HepG2 (cell line): ENCODE results near the gene ACOT13. TPM values are rescaled to one million over a fixed set of nuclear protein-coding genes. Genes with fewer than 3 reads are reported as not detected.

Source experiments
- EEA1 ChIP-seq: sonication (generic); formaldehyde crosslinking; IDR thresholded peaks from 2 replicates; pipeline ENCODE4 v1.5.1; 2020; ENCODE audit warnings: mild to moderate bottlenecking, missing genetic modification reagents, borderline replicate concordance
- FOXK2 ChIP-seq: fragments of 450-650 bp; IDR thresholded peaks from 2 replicates; pipeline ENCODE4 v1.6.1; 2016
- ISL2 ChIP-seq: sonication (generic); formaldehyde crosslinking; IDR thresholded peaks from 2 replicates; pipeline ENCODE4 v1.5.0; 2020; ENCODE audit warnings: missing genetic modification reagents
- NKX3-1 ChIP-seq: sonication (generic); formaldehyde crosslinking; IDR thresholded peaks from 2 replicates; pipeline ENCODE4 v1.5.0; 2020; ENCODE audit warnings: missing genetic modification reagents
- REXO4 ChIP-seq: sonication (generic); formaldehyde crosslinking; IDR thresholded peaks from 2 replicates; pipeline ENCODE4 v1.8.0; 2022; ENCODE audit warnings: missing genetic modification reagents, mild to moderate bottlenecking, borderline replicate concordance
- SMC3 ChIP-seq: IDR thresholded peaks from 2 replicates; pipeline ENCODE4 v1.6.1; 2011; ENCODE audit warnings: low read length, improper control_type of control experiment
- ZFP82 ChIP-seq: sonication (generic); formaldehyde crosslinking; IDR thresholded peaks from 2 replicates; pipeline ENCODE4 v1.5.1; 2020; ENCODE audit warnings: mild to moderate bottlenecking, missing genetic modification reagents, borderline replicate concordance
- ZNF136 ChIP-seq: sonication (generic); formaldehyde crosslinking; IDR thresholded peaks from 2 replicates; pipeline ENCODE4 v1.8.1; 2022; ENCODE audit warnings: low read depth, mild to moderate bottlenecking, moderate library complexity, missing genetic modification reagents
- ZNF180 ChIP-seq: sonication (generic); formaldehyde crosslinking; IDR thresholded peaks from 2 replicates; pipeline ENCODE4 v1.4.0; 2020; ENCODE audit warnings: low read depth, missing genetic modification reagents, borderline replicate concordance
- ZNF775 ChIP-seq: sonication (generic); formaldehyde crosslinking; IDR thresholded peaks from 2 replicates; pipeline ENCODE4 v1.4.0; 2020; ENCODE audit warnings: missing genetic modification reagents, mild to moderate bottlenecking, moderate library complexity, borderline replicate concordance
- polyA plus RNA-seq, 8 experiments: library from polyadenylated mRNA; depleted of rRNA in 3 of 8; stranded (reverse) in 7 of 8; unstranded in 1 of 8; fragments of >200 nt; fragmentation: Illumina TruSeq in 4 of 8; extraction: Trizol in 4 of 8; gene quantifications; 2 replicates each; pipeline versions ENCODE4 v1.2.1 to v1.2.3, GENCODE V29; 2011 to 2016; ENCODE audit warnings: low read depth in 4 of 8, missing spikeins in 1 of 8, mixed read lengths in 1 of 8; ENCODE audit not compliant: insufficient read depth in 1 of 8
- total RNA-seq, 5 experiments: library from RNA; depleted of rRNA; stranded (reverse); fragments of >200 nt; fragmentation: Illumina TruSeq; extraction: Trizol; gene quantifications; 2 replicates each; pipeline ENCODE4 v1.2.3, GENCODE V29; 2016; ENCODE audit warnings: low read depth in 1 of 5
- TF ChIP-seq, protein P1 (sequence below): sonication (generic); formaldehyde crosslinking; IDR thresholded peaks from 2 replicates; pipeline ENCODE4 v1.4.0; 2020; ENCODE audit warnings: mild to moderate bottlenecking, missing genetic modification reagents
- TF ChIP-seq, protein P2 (sequence below): sonication (generic); formaldehyde crosslinking; IDR thresholded peaks from 2 replicates; pipeline ENCODE4 v1.5.1; 2020; ENCODE audit warnings: mild to moderate bottlenecking, missing genetic modification reagents, moderate library complexity
- TF ChIP-seq, protein P3 (sequence below): sonication (generic); formaldehyde crosslinking; IDR thresholded peaks from 2 replicates; pipeline ENCODE4 v1.8.1; 2023; ENCODE audit warnings: mild to moderate bottlenecking, missing genetic modification reagents
- TF ChIP-seq, protein P4 (sequence below): sonication (generic); formaldehyde crosslinking; IDR thresholded peaks from 2 replicates; pipeline ENCODE4 v1.4.0; 2020; ENCODE audit warnings: missing genetic modification reagents
- TF ChIP-seq, protein P5 (sequence below): sonication (generic); formaldehyde crosslinking; IDR thresholded peaks from 2 replicates; pipeline ENCODE4 v1.9.0; 2021; ENCODE audit warnings: missing genetic modification reagents, borderline replicate concordance
- TF ChIP-seq, protein P6 (sequence below): IDR thresholded peaks from 2 replicates; pipeline ENCODE4 v1.6.1; 2016; ENCODE audit warnings: low read depth

ACOT13 gene
- total and polyA plus RNA-seq, 2 of the 13 experiments (the other 11 are each of a cell fraction or from before 2014, with no cell fraction given) = 31.5 to 45.1 TPM

DNA sequence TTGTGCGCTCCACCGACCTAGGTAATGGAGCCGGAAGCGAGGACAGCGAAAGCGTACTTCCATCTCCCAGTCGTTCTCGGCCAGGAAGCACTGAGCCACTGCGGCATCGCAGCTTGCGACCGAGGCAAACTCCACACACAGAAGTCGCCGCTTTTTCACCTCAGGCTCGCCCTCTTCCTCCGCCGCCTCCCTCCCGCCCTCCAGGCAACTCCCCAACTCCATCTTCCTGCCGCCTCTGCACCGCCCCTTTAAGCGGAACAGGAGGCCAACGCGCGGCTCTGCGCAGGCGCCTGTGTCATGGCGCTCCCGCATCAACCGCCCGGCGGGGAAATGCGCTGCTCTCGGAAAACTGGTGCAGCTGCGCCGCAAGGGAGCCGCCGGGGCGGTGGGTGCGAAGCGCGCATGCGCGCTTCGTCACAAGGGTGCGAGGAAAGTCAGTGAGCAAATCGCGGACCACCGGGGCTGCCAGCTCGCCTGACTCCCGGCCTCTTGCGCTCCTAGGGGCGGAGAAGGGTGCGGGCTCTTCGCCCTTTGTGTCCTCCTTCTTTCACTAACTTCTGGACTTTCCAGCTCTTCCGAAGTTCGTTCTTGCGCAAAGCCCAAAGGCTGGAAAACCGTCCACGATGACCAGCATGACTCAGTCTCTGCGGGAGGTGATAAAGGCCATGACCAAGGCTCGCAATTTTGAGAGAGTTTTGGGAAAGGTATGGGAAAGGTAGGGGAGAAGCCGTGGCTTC lies at the start of gene ACOT13, which contains the start of gene TDP2 (continued):
- peak; percentile 95; the same call in 1 of the 2 replicates for TF ChIP-seq EEA1
- TF ChIP-seq ZNF180 = 0 out of 2 replicates have a peak, but pooled peaks have one; percentile 23
- peak; percentile 98 for TF ChIP-seq ZFP82
- TF ChIP-seq, protein P1, sequence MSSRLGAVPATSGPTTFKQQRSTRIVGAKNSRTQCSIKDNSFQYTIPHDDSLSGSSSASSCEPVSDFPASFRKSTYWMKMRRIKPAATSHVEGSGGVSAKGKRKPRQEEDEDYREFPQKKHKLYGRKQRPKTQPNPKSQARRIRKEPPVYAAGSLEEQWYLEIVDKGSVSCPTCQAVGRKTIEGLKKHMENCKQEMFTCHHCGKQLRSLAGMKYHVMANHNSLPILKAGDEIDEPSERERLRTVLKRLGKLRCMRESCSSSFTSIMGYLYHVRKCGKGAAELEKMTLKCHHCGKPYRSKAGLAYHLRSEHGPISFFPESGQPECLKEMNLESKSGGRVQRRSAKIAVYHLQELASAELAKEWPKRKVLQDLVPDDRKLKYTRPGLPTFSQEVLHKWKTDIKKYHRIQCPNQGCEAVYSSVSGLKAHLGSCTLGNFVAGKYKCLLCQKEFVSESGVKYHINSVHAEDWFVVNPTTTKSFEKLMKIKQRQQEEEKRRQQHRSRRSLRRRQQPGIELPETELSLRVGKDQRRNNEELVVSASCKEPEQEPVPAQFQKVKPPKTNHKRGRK (CRISPR knock-in tag) = peak; percentile 81
- TF ChIP-seq, protein P2, sequence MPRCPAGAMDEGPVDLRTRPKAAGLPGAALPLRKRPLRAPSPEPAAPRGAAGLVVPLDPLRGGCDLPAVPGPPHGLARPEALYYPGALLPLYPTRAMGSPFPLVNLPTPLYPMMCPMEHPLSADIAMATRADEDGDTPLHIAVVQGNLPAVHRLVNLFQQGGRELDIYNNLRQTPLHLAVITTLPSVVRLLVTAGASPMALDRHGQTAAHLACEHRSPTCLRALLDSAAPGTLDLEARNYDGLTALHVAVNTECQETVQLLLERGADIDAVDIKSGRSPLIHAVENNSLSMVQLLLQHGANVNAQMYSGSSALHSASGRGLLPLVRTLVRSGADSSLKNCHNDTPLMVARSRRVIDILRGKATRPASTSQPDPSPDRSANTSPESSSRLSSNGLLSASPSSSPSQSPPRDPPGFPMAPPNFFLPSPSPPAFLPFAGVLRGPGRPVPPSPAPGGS = peak; percentile 95
- TF ChIP-seq REXO4 (CRISPR knock-in tag) = no peak
- TF ChIP-seq, protein P3, sequence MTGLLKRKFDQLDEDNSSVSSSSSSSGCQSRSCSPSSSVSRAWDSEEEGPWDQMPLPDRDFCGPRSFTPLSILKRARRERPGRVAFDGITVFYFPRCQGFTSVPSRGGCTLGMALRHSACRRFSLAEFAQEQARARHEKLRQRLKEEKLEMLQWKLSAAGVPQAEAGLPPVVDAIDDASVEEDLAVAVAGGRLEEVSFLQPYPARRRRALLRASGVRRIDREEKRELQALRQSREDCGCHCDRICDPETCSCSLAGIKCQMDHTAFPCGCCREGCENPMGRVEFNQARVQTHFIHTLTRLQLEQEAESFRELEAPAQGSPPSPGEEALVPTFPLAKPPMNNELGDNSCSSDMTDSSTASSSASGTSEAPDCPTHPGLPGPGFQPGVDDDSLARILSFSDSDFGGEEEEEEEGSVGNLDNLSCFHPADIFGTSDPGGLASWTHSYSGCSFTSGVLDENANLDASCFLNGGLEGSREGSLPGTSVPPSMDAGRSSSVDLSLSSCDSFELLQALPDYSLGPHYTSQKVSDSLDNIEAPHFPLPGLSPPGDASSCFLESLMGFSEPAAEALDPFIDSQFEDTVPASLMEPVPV (CRISPR knock-in tag) = peak; percentile 81
- TF ChIP-seq NKX3-1 = peak; percentile 68; the same call in 1 of the 2 replicates
- TF ChIP-seq, protein P4, sequence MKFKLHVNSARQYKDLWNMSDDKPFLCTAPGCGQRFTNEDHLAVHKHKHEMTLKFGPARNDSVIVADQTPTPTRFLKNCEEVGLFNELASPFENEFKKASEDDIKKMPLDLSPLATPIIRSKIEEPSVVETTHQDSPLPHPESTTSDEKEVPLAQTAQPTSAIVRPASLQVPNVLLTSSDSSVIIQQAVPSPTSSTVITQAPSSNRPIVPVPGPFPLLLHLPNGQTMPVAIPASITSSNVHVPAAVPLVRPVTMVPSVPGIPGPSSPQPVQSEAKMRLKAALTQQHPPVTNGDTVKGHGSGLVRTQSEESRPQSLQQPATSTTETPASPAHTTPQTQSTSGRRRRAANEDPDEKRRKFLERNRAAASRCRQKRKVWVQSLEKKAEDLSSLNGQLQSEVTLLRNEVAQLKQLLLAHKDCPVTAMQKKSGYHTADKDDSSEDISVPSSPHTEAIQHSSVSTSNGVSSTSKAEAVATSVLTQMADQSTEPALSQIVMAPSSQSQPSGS (CRISPR knock-in tag) = peak; percentile 91
- peak; percentile 93 for TF ChIP-seq ZNF136
- TF ChIP-seq SMC3 = peak; percentile 40
- TF ChIP-seq, protein P5, sequence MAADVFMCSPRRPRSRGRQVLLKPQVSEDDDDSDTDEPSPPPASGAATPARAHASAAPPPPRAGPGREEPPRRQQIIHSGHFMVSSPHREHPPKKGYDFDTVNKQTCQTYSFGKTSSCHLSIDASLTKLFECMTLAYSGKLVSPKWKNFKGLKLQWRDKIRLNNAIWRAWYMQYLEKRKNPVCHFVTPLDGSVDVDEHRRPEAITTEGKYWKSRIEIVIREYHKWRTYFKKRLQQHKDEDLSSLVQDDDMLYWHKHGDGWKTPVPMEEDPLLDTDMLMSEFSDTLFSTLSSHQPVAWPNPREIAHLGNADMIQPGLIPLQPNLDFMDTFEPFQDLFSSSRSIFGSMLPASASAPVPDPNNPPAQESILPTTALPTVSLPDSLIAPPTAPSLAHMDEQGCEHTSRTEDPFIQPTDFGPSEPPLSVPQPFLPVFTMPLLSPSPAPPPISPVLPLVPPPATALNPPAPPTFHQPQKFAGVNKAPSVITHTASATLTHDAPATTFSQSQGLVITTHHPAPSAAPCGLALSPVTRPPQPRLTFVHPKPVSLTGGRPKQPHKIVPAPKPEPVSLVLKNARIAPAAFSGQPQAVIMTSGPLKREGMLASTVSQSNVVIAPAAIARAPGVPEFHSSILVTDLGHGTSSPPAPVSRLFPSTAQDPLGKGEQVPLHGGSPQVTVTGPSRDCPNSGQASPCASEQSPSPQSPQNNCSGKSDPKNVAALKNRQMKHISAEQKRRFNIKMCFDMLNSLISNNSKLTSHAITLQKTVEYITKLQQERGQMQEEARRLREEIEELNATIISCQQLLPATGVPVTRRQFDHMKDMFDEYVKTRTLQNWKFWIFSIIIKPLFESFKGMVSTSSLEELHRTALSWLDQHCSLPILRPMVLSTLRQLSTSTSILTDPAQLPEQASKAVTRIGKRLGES = no peak
- TF ChIP-seq, protein P6, sequence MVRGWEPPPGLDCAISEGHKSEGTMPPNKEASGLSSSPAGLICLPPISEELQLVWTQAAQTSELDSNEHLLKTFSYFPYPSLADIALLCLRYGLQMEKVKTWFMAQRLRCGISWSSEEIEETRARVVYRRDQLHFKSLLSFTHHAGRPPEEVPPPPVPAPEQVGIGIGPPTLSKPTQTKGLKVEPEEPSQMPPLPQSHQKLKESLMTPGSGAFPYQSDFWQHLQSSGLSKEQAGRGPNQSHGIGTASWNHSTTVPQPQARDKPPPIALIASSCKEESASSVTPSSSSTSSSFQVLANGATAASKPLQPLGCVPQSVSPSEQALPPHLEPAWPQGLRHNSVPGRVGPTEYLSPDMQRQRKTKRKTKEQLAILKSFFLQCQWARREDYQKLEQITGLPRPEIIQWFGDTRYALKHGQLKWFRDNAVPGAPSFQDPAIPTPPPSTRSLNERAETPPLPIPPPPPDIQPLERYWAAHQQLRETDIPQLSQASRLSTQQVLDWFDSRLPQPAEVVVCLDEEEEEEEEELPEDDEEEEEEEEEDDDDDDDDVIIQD = peak; percentile 96
- no peak; the same call in 1 of the 2 replicates for TF ChIP-seq ZNF775 (CRISPR knock-in tag)
- TF ChIP-seq FOXK2 = no peak
- TF ChIP-seq ISL2 (CRISPR knock-in tag) = peak; percentile 51; the same call in 1 of the 2 replicates
